GM10248 (cell line): Measurements from ENCODE around the gene KLF16.
A peak's percentile ranks its signal among the peaks of the same experiment; 100 is the strongest.

Source experiments
- CTCF ChIA-PET: fragments of 300-600 bp; sonication (Branson Sonifier 250); formaldehyde crosslinking; extraction: SDS; loops from one replicate; lab custom pipeline; 2021; ENCODE audit warnings: antibody characterized with exemption; lab: Yijun Ruan, JAX
- POLR2A ChIA-PET: fragments of 350-650 bp; sonication (Branson Sonifier 250); formaldehyde crosslinking; extraction: SDS; loops from one replicate; lab custom pipeline; 2020; ENCODE audit warnings: antibody characterized with exemption; lab: Yijun Ruan, JAX
- DNase-seq: peaks from one replicate; pipeline ENCODE4 v3.0.0; 2012; ENCODE audit errors: extremely low spot score
- CTCF ChIP-seq: IDR thresholded peaks from 2 replicates; pipeline ENCODE4 v1.5.1; 2012; ENCODE audit warnings: mild to moderate bottlenecking, low read depth; ENCODE audit errors: extremely low read depth, missing control alignments, control extremely low read depth

KLF16 gene

GRCh38 chr19:1867349-1867724 is 4.0 kb upstream of the KLF16 start:
- ChIA-PET POLR2A (no interaction called here), CTCF (interaction anchor here (1.0 kb wide), 1 partner anchor 14 kb away, joined by 3 read pairs; no protein-coding TSS in a partner anchor)
- no peak for DNase-seq
- TF ChIP-seq CTCF = no peak

GRCh38 chr19:1866693-1867348 is 3.4 kb upstream of the KLF16 start:
- ChIA-PET CTCF (interaction anchor here (0.9 to 1.1 kb wide), 3 partner anchors 8 to 14 kb away, joined by 3 to 4 read pairs (median 3); no protein-coding TSS in a partner anchor), POLR2A (no interaction called here)
- no peak for DNase-seq

GRCh38 chr19:1865172-1866010 is 2.0 kb upstream of the KLF16 start:
- TF ChIP-seq CTCF = no peak
- ChIA-PET CTCF (interaction anchor here (0.8 to 1.6 kb wide), 14 partner anchors 10 to 246 kb away, joined by 3 to 23 read pairs (median 3); partner anchors contain the start of genes ADAT3, REXO1 and SCAMP4), POLR2A (interaction anchor here (0.5 to 1.4 kb wide), 6 partner anchors 10 to 610 kb away, joined by 3 to 7 read pairs (median 5); partner anchors contain the start of genes ABHD17A and GADD45B)
- no peak for DNase-seq

More at GRCh38 chr19:1866693-1867348, 3.4 kb upstream of the KLF16 start:
- TF ChIP-seq CTCF = no peak

- POLR2A ChIA-PET = interaction anchor here (0.6 to 1.4 kb wide), 6 partner anchors 9 to 611 kb away, joined by 3 to 7 read pairs (median 4); partner anchors contain the start of genes ABHD17A and GADD45B
- peak; percentile 86 for DNase-seq
- CTCF ChIA-PET = interaction anchor here (0.8 to 1.6 kb wide), 15 partner anchors 11 to 212 kb away, joined by 3 to 23 read pairs (median 3); partner anchors contain the start of genes ADAT3, REXO1 and SCAMP4
- TF ChIP-seq CTCF = peak; percentile 90
Observed at GRCh38 chr19:1864480-1865171, 1.2 kb upstream of the KLF16 start.

- POLR2A ChIA-PET = interaction anchor here (0.6 to 1.4 kb wide), 5 partner anchors 8 to 33 kb away, joined by 3 to 7 read pairs (median 5); partner anchors contain the start of gene ABHD17A
- CTCF ChIA-PET = interaction anchor here (1.0 to 1.6 kb wide), 9 partner anchors 12 to 213 kb away, joined by 3 to 23 read pairs (median 3); partner anchors contain the start of gene REXO1
- DNase-seq = peak; percentile 94
- TF ChIP-seq CTCF = no peak
Observed at GRCh38 chr19:1863638-1864479, 480 bp upstream of the KLF16 start.
